GM12878 (cell line): ENCODE measurements around the gene PCDHGA1. TPM values are rescaled to one million over a fixed set of nuclear protein-coding genes. Genes with fewer than 3 reads are reported as not detected.

Experiments used
- BCL3 ChIP-seq: IDR thresholded peaks from 2 replicates; pipeline ENCODE4 v1.6.1; 2011; ENCODE audit warnings: borderline replicate concordance, low read depth, mild to moderate bottlenecking, moderate library complexity, low read length; ENCODE audit not compliant: insufficient read depth, poor library complexity, severe bottlenecking
- CEBPZ ChIP-seq: fragments of 150-350 bp; IDR thresholded peaks from 2 replicates; pipeline ENCODE4 v1.6.1; 2016; ENCODE audit warnings: low read depth, low read length
- IRF4 ChIP-seq: IDR thresholded peaks from 2 replicates; pipeline ENCODE4 v1.6.1; 2011; ENCODE audit warnings: low read depth, low read length
- NFXL1 ChIP-seq: fragments of 450-650 bp; IDR thresholded peaks from 2 replicates; pipeline ENCODE4 v1.6.1; 2017; ENCODE audit warnings: antibody characterized with exemption, mild to moderate bottlenecking, borderline replicate concordance
- polyA plus RNA-seq, 11 experiments: library from polyadenylated mRNA; depleted of rRNA in 4 of 11; unstranded in 6 of 11; stranded (reverse) in 5 of 11; fragments of >200 nt; fragmentation: Nextera tagmentation in 4 of 11; fragmentation: Illumina TruSeq in 1 of 11; extraction: Ambion mirVana in 4 of 11; extraction: Trizol in 1 of 11; gene quantifications; 1 replicate in 1 of 11; 2 replicates in 10 of 11; pipeline versions ENCODE4 v1.2.1 to v1.2.3, GENCODE V29; 2011 to 2016; ENCODE audit warnings: inconsistent platforms in 2 of 11, missing spikeins in 2 of 11, low read depth in 1 of 11
- total RNA-seq, 4 experiments: library from RNA; depleted of rRNA in 3 of 4; stranded (reverse); fragments of >200 nt in 3 of 4; fragmentation: Illumina TruSeq in 1 of 4; extraction: Trizol in 1 of 4; gene quantifications; 2 replicates each; pipeline versions ENCODE4 v1.2.1 to v1.2.3, GENCODE V29; 2013 to 2021
- TF ChIP-seq, protein P1 (sequence below): IDR thresholded peaks from 2 replicates; pipeline ENCODE4 v1.6.1; 2012; ENCODE audit warnings: improper control_type of control experiment, low read depth, low read length; ENCODE audit not compliant: insufficient replicate concordance
- TF ChIP-seq, protein P2 (sequence below): IDR thresholded peaks from 2 replicates; pipeline ENCODE4 v1.6.1; 2011; ENCODE audit warnings: mild to moderate bottlenecking, low read depth, low read length, moderate library complexity; ENCODE audit not compliant: insufficient replicate concordance

The PCDHGA1 gene
- total and polyA plus RNA-seq, 10 of the 15 experiments (the other 5 are each of a cell fraction or from before 2014, with no cell fraction given) = 0.02 to 0.51 (median 0.19) TPM; not detected in 3

- TF ChIP-seq CEBPZ (no peak), IRF4 (0 out of 2 replicates have a peak, but pooled peaks have one; percentile 30), BCL3 (peak; percentile 93), NFXL1 (no peak)
- TF ChIP-seq, protein P1, sequence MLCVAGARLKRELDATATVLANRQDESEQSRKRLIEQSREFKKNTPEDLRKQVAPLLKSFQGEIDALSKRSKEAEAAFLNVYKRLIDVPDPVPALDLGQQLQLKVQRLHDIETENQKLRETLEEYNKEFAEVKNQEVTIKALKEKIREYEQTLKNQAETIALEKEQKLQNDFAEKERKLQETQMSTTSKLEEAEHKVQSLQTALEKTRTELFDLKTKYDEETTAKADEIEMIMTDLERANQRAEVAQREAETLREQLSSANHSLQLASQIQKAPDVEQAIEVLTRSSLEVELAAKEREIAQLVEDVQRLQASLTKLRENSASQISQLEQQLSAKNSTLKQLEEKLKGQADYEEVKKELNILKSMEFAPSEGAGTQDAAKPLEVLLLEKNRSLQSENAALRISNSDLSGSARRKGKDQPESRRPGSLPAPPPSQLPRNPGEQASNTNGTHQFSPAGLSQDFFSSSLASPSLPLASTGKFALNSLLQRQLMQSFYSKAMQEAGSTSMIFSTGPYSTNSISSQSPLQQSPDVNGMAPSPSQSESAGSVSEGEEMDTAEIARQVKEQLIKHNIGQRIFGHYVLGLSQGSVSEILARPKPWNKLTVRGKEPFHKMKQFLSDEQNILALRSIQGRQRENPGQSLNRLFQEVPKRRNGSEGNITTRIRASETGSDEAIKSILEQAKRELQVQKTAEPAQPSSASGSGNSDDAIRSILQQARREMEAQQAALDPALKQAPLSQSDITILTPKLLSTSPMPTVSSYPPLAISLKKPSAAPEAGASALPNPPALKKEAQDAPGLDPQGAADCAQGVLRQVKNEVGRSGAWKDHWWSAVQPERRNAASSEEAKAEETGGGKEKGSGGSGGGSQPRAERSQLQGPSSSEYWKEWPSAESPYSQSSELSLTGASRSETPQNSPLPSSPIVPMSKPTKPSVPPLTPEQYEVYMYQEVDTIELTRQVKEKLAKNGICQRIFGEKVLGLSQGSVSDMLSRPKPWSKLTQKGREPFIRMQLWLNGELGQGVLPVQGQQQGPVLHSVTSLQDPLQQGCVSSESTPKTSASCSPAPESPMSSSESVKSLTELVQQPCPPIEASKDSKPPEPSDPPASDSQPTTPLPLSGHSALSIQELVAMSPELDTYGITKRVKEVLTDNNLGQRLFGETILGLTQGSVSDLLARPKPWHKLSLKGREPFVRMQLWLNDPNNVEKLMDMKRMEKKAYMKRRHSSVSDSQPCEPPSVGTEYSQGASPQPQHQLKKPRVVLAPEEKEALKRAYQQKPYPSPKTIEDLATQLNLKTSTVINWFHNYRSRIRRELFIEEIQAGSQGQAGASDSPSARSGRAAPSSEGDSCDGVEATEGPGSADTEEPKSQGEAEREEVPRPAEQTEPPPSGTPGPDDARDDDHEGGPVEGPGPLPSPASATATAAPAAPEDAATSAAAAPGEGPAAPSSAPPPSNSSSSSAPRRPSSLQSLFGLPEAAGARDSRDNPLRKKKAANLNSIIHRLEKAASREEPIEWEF = no peak
- TF ChIP-seq, protein P2, sequence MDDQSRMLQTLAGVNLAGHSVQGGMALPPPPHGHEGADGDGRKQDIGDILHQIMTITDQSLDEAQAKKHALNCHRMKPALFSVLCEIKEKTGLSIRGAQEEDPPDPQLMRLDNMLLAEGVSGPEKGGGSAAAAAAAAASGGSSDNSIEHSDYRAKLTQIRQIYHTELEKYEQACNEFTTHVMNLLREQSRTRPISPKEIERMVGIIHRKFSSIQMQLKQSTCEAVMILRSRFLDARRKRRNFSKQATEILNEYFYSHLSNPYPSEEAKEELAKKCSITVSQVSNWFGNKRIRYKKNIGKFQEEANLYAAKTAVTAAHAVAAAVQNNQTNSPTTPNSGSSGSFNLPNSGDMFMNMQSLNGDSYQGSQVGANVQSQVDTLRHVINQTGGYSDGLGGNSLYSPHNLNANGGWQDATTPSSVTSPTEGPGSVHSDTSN = peak; percentile 48
Observed at GRCh38 chr5:141512911-141513626, 182.8 kb downstream of the PCDHGA1 start (continued).
